ENCODE measurements around the gene ACSS2. TPM values are rescaled to one million over a fixed set of nuclear protein-coding genes. Genes with fewer than 3 reads are reported as not detected.

ACSS2 gene
- polyA plus RNA-seq, 2 of the 4 experiments (the other 2 are of a cell fraction), result 22.1 to 24.1 TPM

DNA sequence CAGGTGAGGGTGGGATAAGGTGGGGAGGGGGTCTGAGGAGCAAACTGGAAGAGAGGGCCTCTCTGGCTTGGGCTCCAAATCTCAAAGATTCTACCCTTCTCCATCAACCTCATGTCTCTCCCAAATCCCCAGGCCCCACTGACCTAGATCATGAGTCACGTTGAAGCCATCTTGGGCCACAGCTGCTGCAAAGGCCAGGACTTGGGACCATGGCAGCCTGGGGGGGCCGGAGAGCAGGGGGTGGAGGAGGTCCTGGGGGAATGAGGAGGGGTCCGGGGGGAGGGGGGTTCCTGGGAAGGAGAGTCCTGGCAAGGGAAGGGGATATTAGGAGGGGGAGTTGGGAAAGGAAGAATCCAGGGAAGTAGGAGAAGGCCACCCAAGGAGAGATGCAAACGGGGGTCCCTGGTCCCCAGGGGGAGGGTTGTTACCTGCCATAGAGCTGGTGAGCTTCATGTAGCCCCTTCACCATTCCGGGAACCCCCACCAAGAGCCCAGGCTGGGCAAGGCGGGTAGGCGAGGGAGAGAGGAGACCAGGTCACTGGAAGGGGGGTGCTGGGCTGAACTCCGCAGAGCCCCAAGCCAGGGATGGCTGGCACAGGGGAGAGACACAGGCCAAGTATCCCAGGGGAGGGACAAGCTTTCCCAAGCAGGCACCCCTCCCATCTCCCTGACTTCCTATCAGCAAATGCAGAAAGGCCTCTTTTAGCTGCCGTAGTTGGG lies 16.4 kb upstream of the ACSS2 start:
- POLR2A ChIA-PET, result no interaction called here
- TF ChIP-seq, protein P1, sequence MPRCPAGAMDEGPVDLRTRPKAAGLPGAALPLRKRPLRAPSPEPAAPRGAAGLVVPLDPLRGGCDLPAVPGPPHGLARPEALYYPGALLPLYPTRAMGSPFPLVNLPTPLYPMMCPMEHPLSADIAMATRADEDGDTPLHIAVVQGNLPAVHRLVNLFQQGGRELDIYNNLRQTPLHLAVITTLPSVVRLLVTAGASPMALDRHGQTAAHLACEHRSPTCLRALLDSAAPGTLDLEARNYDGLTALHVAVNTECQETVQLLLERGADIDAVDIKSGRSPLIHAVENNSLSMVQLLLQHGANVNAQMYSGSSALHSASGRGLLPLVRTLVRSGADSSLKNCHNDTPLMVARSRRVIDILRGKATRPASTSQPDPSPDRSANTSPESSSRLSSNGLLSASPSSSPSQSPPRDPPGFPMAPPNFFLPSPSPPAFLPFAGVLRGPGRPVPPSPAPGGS (IDR thresholded peaks at IDR 0.05), result no peak
- TF ChIP-seq, protein P2, sequence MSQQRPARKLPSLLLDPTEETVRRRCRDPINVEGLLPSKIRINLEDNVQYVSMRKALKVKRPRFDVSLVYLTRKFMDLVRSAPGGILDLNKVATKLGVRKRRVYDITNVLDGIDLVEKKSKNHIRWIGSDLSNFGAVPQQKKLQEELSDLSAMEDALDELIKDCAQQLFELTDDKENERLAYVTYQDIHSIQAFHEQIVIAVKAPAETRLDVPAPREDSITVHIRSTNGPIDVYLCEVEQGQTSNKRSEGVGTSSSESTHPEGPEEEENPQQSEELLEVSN (IDR thresholded peaks at IDR 0.05; ENCODE audit: borderline replicate concordance, low read depth), result no peak
- no peak for TF ChIP-seq CBX2 (IDR thresholded peaks at IDR 0.05; ENCODE audit: borderline replicate concordance, low read depth)
- TF ChIP-seq CHD2 (IDR thresholded peaks at IDR 0.05; ENCODE audit: low read length, partially characterized antibody), result no peak
- TF ChIP-seq KDM5A (IDR thresholded peaks at IDR 0.05), result no peak
- TF ChIP-seq MYC (IDR thresholded peaks at IDR 0.05; ENCODE audit: borderline replicate concordance, low read length), result no peak
- TF ChIP-seq ESRRA (IDR thresholded peaks at IDR 0.05; ENCODE audit: borderline replicate concordance, low read length), result no peak
- no peak for TF ChIP-seq RARB (CRISPR knock-in tag; IDR thresholded peaks at IDR 0.05)
- no peak overlapping the region for H3K4me3 ChIP-seq
- no peak for FAIRE-seq
- DNase-seq (ENCODE audit: low read depth in 1 of 2, low spot score in 1 of 2), result no peak
- WGBS (ENCODE audit: missing lambda C conversion rate), result 88% methylated on average over 7 of the region's 9 CpGs
- H3K4me1 ChIP-seq, result no peaks in the 10 kb centered on the region
- H3K9me3 ChIP-seq, result no peaks in the 10 kb centered on the region
- ATAC-seq, result no peak
- no peak overlapping the region for H3K4me2 ChIP-seq
- no peak overlapping the region for H3K27ac ChIP-seq
- CTCF ChIA-PET, result interaction anchor here (3.9 kb wide), 1 partner anchor 13 kb away, joined by 32 read pairs; the partner anchor contains the start of gene GGT7

DNA sequence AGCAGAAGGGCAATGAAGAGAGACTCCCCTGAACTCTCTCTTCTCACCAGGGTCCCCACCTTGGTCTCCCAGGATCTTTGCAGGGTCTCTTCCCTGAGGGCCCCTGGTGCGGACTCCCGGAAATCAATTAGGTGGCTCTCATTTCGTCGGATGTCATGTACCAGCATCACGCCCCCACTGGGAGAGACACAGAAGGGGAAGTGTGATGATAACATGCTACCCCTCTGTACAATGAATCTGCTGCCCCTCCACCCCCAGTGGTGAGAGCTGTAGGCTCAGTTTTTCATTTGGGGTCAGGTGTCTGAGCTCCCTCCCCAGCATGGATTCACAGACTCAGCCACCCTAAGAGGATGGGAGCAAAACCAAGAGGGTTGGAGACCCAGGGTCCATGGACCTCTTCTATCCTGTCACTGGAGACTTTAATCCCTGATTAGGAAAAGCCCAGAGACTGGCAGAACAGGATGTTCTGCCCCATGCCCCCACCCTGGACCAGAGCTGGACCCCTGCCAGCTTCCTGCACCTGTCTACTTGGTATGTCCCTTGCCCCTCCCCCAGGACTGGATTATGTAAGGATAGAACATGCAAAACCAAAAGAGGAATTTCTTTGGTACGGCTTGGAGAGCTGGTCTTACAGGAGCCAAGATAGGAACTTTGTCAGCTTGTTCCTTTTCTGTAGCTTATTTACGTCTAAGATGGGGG lies 14.9 kb upstream of the ACSS2 start:
- ATAC-seq, result no peak
- WGBS (ENCODE audit: missing lambda C conversion rate), result 91% methylated on average over 7 of the region's 7 CpGs
- FAIRE-seq, result no peak
- ChIA-PET CTCF (interaction anchor here (0.5 to 3.9 kb wide), 6 partner anchors 11 to 403 kb away, joined by 3 to 32 read pairs (median 4); partner anchors contain the start of genes ACSS2 and GGT7), POLR2A (no interaction called here)
- Histone ChIP-seq H3K4me2 (no peak overlapping the region), H3K9me3 (no peaks in the 10 kb centered on the region), H3K4me3 (no peak overlapping the region), H3K27ac (no peak overlapping the region), H3K4me1 (no peaks in the 10 kb centered on the region)
- DNase-seq (ENCODE audit: low read depth in 1 of 2, low spot score in 1 of 2), result no peak
- TF ChIP-seq NR3C1 (IDR thresholded peaks at IDR 0.05), result no peak
- no peak for TF ChIP-seq RNF2 (IDR thresholded peaks at IDR 0.05; ENCODE audit: borderline replicate concordance, low read depth)
- no peak for TF ChIP-seq PHF8 (IDR thresholded peaks at IDR 0.05; ENCODE audit: borderline replicate concordance, low read depth)
- no peak for TF ChIP-seq JUNB (IDR thresholded peaks at IDR 0.05)
- no peak for TF ChIP-seq CHD4 (IDR thresholded peaks at IDR 0.05; ENCODE audit: borderline replicate concordance)
- TF ChIP-seq, protein P3, sequence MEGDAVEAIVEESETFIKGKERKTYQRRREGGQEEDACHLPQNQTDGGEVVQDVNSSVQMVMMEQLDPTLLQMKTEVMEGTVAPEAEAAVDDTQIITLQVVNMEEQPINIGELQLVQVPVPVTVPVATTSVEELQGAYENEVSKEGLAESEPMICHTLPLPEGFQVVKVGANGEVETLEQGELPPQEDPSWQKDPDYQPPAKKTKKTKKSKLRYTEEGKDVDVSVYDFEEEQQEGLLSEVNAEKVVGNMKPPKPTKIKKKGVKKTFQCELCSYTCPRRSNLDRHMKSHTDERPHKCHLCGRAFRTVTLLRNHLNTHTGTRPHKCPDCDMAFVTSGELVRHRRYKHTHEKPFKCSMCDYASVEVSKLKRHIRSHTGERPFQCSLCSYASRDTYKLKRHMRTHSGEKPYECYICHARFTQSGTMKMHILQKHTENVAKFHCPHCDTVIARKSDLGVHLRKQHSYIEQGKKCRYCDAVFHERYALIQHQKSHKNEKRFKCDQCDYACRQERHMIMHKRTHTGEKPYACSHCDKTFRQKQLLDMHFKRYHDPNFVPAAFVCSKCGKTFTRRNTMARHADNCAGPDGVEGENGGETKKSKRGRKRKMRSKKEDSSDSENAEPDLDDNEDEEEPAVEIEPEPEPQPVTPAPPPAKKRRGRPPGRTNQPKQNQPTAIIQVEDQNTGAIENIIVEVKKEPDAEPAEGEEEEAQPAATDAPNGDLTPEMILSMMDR (IDR thresholded peaks at IDR 0.05), result no peak

DNA sequence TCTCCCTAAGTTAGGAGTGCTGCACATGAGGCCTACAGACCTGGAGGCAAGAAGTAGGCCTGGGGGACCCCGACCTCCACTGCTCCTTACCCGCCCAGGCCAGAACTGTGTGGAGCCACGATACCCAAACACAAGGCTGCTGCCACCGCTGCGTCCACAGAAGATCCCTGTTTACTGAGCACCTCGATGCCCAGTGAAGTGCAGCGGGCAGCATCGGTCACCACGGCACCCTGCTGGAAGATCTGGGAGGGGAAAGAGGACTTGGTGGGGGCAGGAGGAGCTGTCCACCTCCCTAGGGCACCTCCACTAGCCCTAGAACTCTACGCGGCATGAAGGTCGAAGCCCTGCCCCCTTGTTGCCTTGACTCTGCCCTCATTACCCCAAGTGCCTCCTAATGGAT lies 13.7 kb upstream of the ACSS2 start:
- DNase-seq (ENCODE audit: low read depth in 1 of 2, low spot score in 1 of 2), result no peak
- no peak overlapping the region for H3K4me3 ChIP-seq
- ChIA-PET CTCF (interaction anchor here (0.5 to 3.9 kb wide), 5 partner anchors 10 to 801 kb away, joined by 3 to 32 read pairs (median 4); partner anchors contain the start of genes ACSS2 and GGT7), POLR2A (no interaction called here)
- WGBS (ENCODE audit: missing lambda C conversion rate), result 83% methylated on average over 12 of the region's 12 CpGs
- H3K4me1 ChIP-seq, result no peaks in the 10 kb centered on the region
- H3K4me2 ChIP-seq, result no peak overlapping the region
- no peak overlapping the region for H3K27ac ChIP-seq
- TF ChIP-seq MYC (IDR thresholded peaks at IDR 0.05; ENCODE audit: borderline replicate concordance, low read length) (no peak), HEYL (CRISPR knock-in tag; IDR thresholded peaks at IDR 0.05) (no peak), POLR2AphosphoS2 (conservative IDR thresholded peaks at IDR 0.05; ENCODE audit: low read length) (no peak), FOSL2 (IDR thresholded peaks at IDR 0.05) (no peak), FOSL2 (CRISPR knock-in tag; IDR thresholded peaks at IDR 0.05) (no peak), ESRRA (IDR thresholded peaks at IDR 0.05; ENCODE audit: borderline replicate concordance, low read length) (no peak), EHF (CRISPR knock-in tag; IDR thresholded peaks at IDR 0.05) (no peak), GATA3 (IDR thresholded peaks at IDR 0.05; ENCODE audit: borderline replicate concordance) (no peak), RCOR1 (IDR thresholded peaks at IDR 0.05; ENCODE audit: low read depth, low read length) (no peak), SMC3 (IDR thresholded peaks at IDR 0.05) (no peak), JUNB (IDR thresholded peaks at IDR 0.05) (no peak)
- TF ChIP-seq, protein P3 (IDR thresholded peaks at IDR 0.05), result no peak
- FAIRE-seq, result no peak
- ATAC-seq, result no peak
- H3K9me3 ChIP-seq, result no peaks in the 10 kb centered on the region
